Measurements from ENCODE around the gene LCN10. TPM values are rescaled to one million over a fixed set of nuclear protein-coding genes. Genes with fewer than 3 reads are reported as not detected.
A peak's percentile ranks its signal among the peaks of the same experiment; 100 is the strongest.

Gene LCN10
- total and polyA plus RNA-seq, 9 of the 15 experiments (the other 6 are each of a cell fraction or from before 2014, with no cell fraction given): 0.10 to 0.21 (median 0.14) TPM; not detected in 6

GRCh38 chr9:136740971-136741882, 1.5 kb downstream of the LCN10 start:
- no peaks in the 10 kb centered on the region for H3K79me2 ChIP-seq (ENCODE audit: control insufficient read depth, insufficient read depth, low read length)
- H2AFZ ChIP-seq (ENCODE audit: low read depth, low read length): peak overlapping the region; percentile 70
- H3K9me3 ChIP-seq (replicated peaks; ENCODE audit: control insufficient read depth, insufficient read depth, low read depth, low read length): no peaks in the 10 kb centered on the region
- peak; percentile 7; the same call in 1 of the 3 replicates for ATAC-seq
- ChIA-PET CTCF (ENCODE audit: low intra/inter-chr PET ratio) (no interaction called here), POLR2A (interaction anchor here (1.7 to 2.2 kb wide), 2 partner anchors 11 to 13 kb away, joined by 13 read pairs; no protein-coding TSS in a partner anchor)
- H3K4me3 ChIP-seq: no peak overlapping the region
- peak overlapping the region in 1 of 2 experiments; percentile 85; a peak in 2 of 4 replicates for H3K9ac ChIP-seq (ENCODE audit: insufficient read depth in 1 of 2, low read depth in 2 of 2, low read length in 2 of 2)
- H4K20me1 ChIP-seq (replicated peaks; ENCODE audit: control insufficient read depth, insufficient read depth, low read length): no peaks in the 10 kb centered on the region
- no peaks in the 10 kb centered on the region for H3K36me3 ChIP-seq (ENCODE audit: control insufficient read depth, insufficient read depth, low read length)
- no peak overlapping the region for H3K4me2 ChIP-seq (ENCODE audit: insufficient read depth, low read length)
- FAIRE-seq: no peak
- H3K27ac ChIP-seq (ENCODE audit: extremely low read depth, low read depth, low read length): no peak overlapping the region
- intact Hi-C loops (cut with micrococcal nuclease) (no loop called here), in situ Hi-C loops (cut with MboI) (no loop called here)
- H3K9me1 ChIP-seq (ENCODE audit: control insufficient read depth, insufficient read depth, low read length): no peaks in the 10 kb centered on the region
- H3K27me3 ChIP-seq (ENCODE audit: control insufficient read depth in 2 of 2, insufficient read depth in 2 of 2, low read length in 2 of 2): peaks cover 0 to 5% of the 10 kb centered on the region in 2 experiments; a peak in 3 of 5 replicates
- no TSS peak for BruUV-seq (replicated peaks)
- 26% methylated on average over 18 of the region's 37 CpGs for WGBS (ENCODE audit: insufficient coverage, low coverage, missing lambda C conversion rate)
- peak in 2 of 4 experiments; percentile 60 to 66 for DNase-seq (ENCODE audit: extremely low read depth in 1 of 4, low spot score in 3 of 4)
- H3K4me1 ChIP-seq (replicated peaks in 1 of 2; ENCODE audit: control insufficient read depth in 2 of 2, insufficient read depth in 2 of 2, low read length in 2 of 2): peaks cover 16 to 74% of the 10 kb centered on the region in 2 experiments
- TF ChIP-seq, protein P1, sequence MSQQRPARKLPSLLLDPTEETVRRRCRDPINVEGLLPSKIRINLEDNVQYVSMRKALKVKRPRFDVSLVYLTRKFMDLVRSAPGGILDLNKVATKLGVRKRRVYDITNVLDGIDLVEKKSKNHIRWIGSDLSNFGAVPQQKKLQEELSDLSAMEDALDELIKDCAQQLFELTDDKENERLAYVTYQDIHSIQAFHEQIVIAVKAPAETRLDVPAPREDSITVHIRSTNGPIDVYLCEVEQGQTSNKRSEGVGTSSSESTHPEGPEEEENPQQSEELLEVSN (IDR thresholded peaks at IDR 0.05; ENCODE audit: borderline replicate concordance in 1 of 2, extremely low read depth in 1 of 2, insufficient read depth in 1 of 2, insufficient read length in 1 of 2, low read depth in 1 of 2, low read length in 1 of 2, poor library complexity in 1 of 2, severe bottlenecking in 1 of 2): peak; percentile 52 to 62
- TF ChIP-seq ZBTB7A (IDR thresholded peaks at IDR 0.05; ENCODE audit: borderline replicate concordance, control insufficient read depth, low read depth, low read length) (peak; percentile 17; the same call in 1 of the 2 replicates), ZNF699 (CRISPR knock-in tag; IDR thresholded peaks at IDR 0.05; ENCODE audit: insufficient replicate concordance) (no peak), TCF15 (CRISPR knock-in tag; IDR thresholded peaks at IDR 0.05) (no peak), TFAP4 (CRISPR knock-in tag; IDR thresholded peaks at IDR 0.05; ENCODE audit: borderline replicate concordance) (peak; percentile 26; the same call in 1 of the 2 replicates), SAFB (IDR thresholded peaks at IDR 0.05; ENCODE audit: borderline replicate concordance, low read depth, low read length) (0 out of 2 replicates have a peak, but pooled peaks have one; percentile 29), ZNF766 (CRISPR knock-in tag; conservative IDR thresholded peaks at IDR 0.05) (no peak), L3MBTL2 (IDR thresholded peaks at IDR 0.05) (peak; percentile 74), PHF8 (IDR thresholded peaks at IDR 0.05; ENCODE audit: borderline replicate concordance, low read length) (no peak), KAT7 (CRISPR knock-in tag; IDR thresholded peaks at IDR 0.05; ENCODE audit: borderline replicate concordance) (no peak)
- TF ChIP-seq, protein P2, sequence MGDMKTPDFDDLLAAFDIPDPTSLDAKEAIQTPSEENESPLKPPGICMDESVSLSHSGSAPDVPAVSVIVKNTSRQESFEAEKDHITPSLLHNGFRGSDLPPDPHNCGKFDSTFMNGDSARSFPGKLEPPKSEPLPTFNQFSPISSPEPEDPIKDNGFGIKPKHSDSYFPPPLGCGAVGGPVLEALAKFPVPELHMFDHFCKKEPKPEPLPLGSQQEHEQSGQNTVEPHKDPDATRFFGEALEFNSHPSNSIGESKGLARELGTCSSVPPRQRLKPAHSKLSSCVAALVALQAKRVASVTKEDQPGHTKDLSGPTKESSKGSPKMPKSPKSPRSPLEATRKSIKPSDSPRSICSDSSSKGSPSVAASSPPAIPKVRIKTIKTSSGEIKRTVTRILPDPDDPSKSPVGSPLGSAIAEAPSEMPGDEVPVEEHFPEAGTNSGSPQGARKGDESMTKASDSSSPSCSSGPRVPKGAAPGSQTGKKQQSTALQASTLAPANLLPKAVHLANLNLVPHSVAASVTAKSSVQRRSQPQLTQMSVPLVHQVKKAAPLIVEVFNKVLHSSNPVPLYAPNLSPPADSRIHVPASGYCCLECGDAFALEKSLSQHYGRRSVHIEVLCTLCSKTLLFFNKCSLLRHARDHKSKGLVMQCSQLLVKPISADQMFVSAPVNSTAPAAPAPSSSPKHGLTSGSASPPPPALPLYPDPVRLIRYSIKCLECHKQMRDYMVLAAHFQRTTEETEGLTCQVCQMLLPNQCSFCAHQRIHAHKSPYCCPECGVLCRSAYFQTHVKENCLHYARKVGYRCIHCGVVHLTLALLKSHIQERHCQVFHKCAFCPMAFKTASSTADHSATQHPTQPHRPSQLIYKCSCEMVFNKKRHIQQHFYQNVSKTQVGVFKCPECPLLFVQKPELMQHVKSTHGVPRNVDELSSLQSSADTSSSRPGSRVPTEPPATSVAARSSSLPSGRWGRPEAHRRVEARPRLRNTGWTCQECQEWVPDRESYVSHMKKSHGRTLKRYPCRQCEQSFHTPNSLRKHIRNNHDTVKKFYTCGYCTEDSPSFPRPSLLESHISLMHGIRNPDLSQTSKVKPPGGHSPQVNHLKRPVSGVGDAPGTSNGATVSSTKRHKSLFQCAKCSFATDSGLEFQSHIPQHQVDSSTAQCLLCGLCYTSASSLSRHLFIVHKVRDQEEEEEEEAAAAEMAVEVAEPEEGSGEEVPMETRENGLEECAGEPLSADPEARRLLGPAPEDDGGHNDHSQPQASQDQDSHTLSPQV (IDR thresholded peaks at IDR 0.05): peak; percentile 52; the same call in 1 of the 2 replicates
